Prostate gland (tissue), 2 donors: Measurements from ENCODE around the gene MAPK9. TPM values are rescaled to one million over a fixed set of nuclear protein-coding genes. Genes with fewer than 3 reads are reported as not detected.

Experiments
- DNase-seq: peaks from one replicate; pipeline ENCODE4 v3.0.0-alpha.2; 2019; ENCODE audit warnings: low spot score
- H3K27ac ChIP-seq, 2 donors: fragments of 200-600 bp; sonication (generic); 2 replicates each; pipeline ENCODE4 v1.5.1; 2017 to 2019
- H3K27me3 ChIP-seq: fragments of 200-600 bp; sonication (generic); replicated peaks from 2 replicates; pipeline ENCODE4 v1.5.1; 2019; ENCODE audit not compliant: insufficient read depth
- H3K36me3 ChIP-seq, 2 donors: fragments of 200-600 bp; sonication (generic); 1 replicate in 1 of 2; 2 replicates in 1 of 2; pipeline versions ENCODE4 v1.5.1 to v1.8.1; 2017 to 2019
- H3K4me1 ChIP-seq: fragments of 200-600 bp; sonication (generic); replicated peaks from 2 replicates; pipeline ENCODE4 v1.5.1; 2019
- H3K4me3 ChIP-seq, 2 donors: fragments of 200-600 bp; sonication (generic); 2 replicates each; pipeline ENCODE4 v1.5.1; 2017 to 2019
- H3K9me3 ChIP-seq: fragments of 200-600 bp; sonication (generic); 2 replicates; pipeline ENCODE4 v1.5.1; 2017
- CTCF ChIP-seq, 4 experiments: fragments of 200-600 bp in 2 of 4; fragments of 450-650 bp in 2 of 4; sonication (generic) in 2 of 4; IDR thresholded peaks; 1 replicate in 3 of 4; 2 replicates in 1 of 4; pipeline ENCODE4 v1.5.1; 2016 to 2019; ENCODE audit warnings: antibody characterized with exemption in 4 of 4, mild to moderate bottlenecking in 2 of 4, moderate library complexity in 2 of 4
- POLR2A ChIP-seq: fragments of 450-650 bp; IDR thresholded peaks from one replicate; pipeline ENCODE4 v1.6.1; 2016; ENCODE audit warnings: antibody characterized with exemption, mild to moderate bottlenecking
- POLR2AphosphoS5 ChIP-seq: sonication (generic); formaldehyde crosslinking; IDR thresholded peaks from one replicate; pipeline ENCODE4 v1.6.1; 2017; ENCODE audit warnings: antibody characterized with exemption
- WGBS: methylation state at CpG from one replicate; pipeline ENCODE4 v1.1.5; 2018; 5-methylcytosine and 5-hydroxymethylcytosine counted together
- intact Hi-C: fragments of 100-400 bp; cut with DNase I; formaldehyde crosslinking; loops from one replicate; pipeline ENCODE4 v1.14.2; 2022
- total RNA-seq, 2 donors: library from RNA; depleted of rRNA; stranded (reverse); fragments of >200 nt; gene quantifications; one replicate each; pipeline ENCODE4 v1.1.0, GENCODE V29; 2016

MAPK9 gene
- total RNA-seq, 2 donors from 2014 or later = 28.8 to 38.5 TPM

GRCh38 chr5:180334176-180334575, 42.3 kb upstream of the MAPK9 start:
- Histone ChIP-seq H3K27me3 (no peaks in the 10 kb centered on the region), H3K4me3 (no peak overlapping the region), H3K9me3 (no peaks in the 10 kb centered on the region), H3K27ac (no peak overlapping the region), H3K36me3 (no peaks in the 10 kb centered on the region), H3K4me1 (no peaks in the 10 kb centered on the region)
- DNase-seq = no peak
- WGBS = 93% methylated on average over 6 of the region's 6 CpGs
- intact Hi-C loops = no loop called here
- TF ChIP-seq CTCF (IDR thresholded peaks at IDR 0.05) (no peak), POLR2A (no peak), POLR2AphosphoS5 (no peak)

- no peaks in the 10 kb centered on the region for H3K9me3 ChIP-seq
- WGBS = 81% methylated on average over 4 of the region's 4 CpGs
- H3K4me3 ChIP-seq = no peak overlapping the region
- H3K27me3 ChIP-seq = no peaks in the 10 kb centered on the region
- H3K36me3 ChIP-seq = no peaks in the 10 kb centered on the region
- no peak for DNase-seq
- H3K27ac ChIP-seq = no peak overlapping the region
- H3K4me1 ChIP-seq = no peaks in the 10 kb centered on the region
- intact Hi-C loops = no loop called here
- TF ChIP-seq CTCF (IDR thresholded peaks at IDR 0.05) (no peak), POLR2AphosphoS5 (no peak), POLR2A (no peak)
These were observed 41.8 kb upstream of the MAPK9 start for GRCh38 chr5:180333661-180334060.

- 74% methylated on average over 3 of the region's 3 CpGs for WGBS
- Histone ChIP-seq H3K4me1 (no peaks in the 10 kb centered on the region), H3K27me3 (no peaks in the 10 kb centered on the region), H3K36me3 (no peaks in the 10 kb centered on the region), H3K27ac (no peak overlapping the region), H3K4me3 (no peak overlapping the region), H3K9me3 (no peaks in the 10 kb centered on the region)
- no peak for DNase-seq
- intact Hi-C loops = no loop called here
- no peak for TF ChIP-seq POLR2AphosphoS5
- no peak for TF ChIP-seq CTCF (IDR thresholded peaks at IDR 0.05)
- TF ChIP-seq POLR2A = no peak
These were observed 41.0 kb upstream of the MAPK9 start for GRCh38 chr5:180332861-180333260.

- H3K27me3 ChIP-seq = no peaks in the 10 kb centered on the region
- no peaks in the 10 kb centered on the region for H3K36me3 ChIP-seq
- no peak for DNase-seq
- no peaks in the 10 kb centered on the region for H3K9me3 ChIP-seq
- TF ChIP-seq CTCF (IDR thresholded peaks at IDR 0.05) (no peak), POLR2AphosphoS5 (no peak), POLR2A (no peak)
- H3K4me1 ChIP-seq = no peaks in the 10 kb centered on the region
- intact Hi-C loops = no loop called here
- WGBS = 16% methylated on average over 13 of the region's 13 CpGs
- no peak overlapping the region for H3K27ac ChIP-seq
- H3K4me3 ChIP-seq = no peak overlapping the region
These were observed 40.2 kb upstream of the MAPK9 start for GRCh38 chr5:180332051-180332517.

GRCh38 chr5:180331647-180331950, 39.7 kb upstream of the MAPK9 start:
- 37% methylated on average over 7 of the region's 7 CpGs for WGBS
- no peak overlapping the region for H3K27ac ChIP-seq
- TF ChIP-seq CTCF (IDR thresholded peaks at IDR 0.05) (no peak), POLR2A (no peak), POLR2AphosphoS5 (no peak)
- intact Hi-C loops = no loop called here
- H3K4me3 ChIP-seq = no peak overlapping the region
- H3K4me1 ChIP-seq = no peaks in the 10 kb centered on the region
- no peaks in the 10 kb centered on the region for H3K9me3 ChIP-seq
- H3K27me3 ChIP-seq = no peaks in the 10 kb centered on the region
- no peaks in the 10 kb centered on the region for H3K36me3 ChIP-seq
- DNase-seq = no peak
